Measurements from ENCODE around the gene PLXDC2.

Gene PLXDC2

DNA sequence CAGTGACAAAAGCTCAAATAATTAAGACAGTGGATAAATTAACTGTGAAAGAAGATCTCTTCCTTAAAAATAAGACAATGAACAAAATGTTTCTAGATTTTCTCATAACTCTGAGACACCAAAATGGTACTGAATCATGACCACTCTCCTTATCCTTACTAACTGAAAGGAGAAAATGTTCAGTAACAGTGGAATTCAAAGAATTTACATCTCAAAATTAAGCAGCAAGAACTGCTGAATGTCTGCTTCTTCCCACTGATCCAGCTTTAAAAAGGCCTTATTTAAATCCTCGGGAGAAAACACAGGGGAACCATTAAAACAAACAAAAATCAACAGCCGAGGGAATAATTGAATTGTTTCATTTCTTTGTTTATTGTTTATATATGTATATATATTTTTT lies 27.3 kb upstream of the PLXDC2 start:
- Histone ChIP-seq H3K9me3 (replicated peaks; ENCODE audit: low read length) (no peaks in the 10 kb centered on the region), H3K27me3 (ENCODE audit: control insufficient read depth, insufficient read depth, low read length) (no peaks in the 10 kb centered on the region), H3K4me1 (ENCODE audit: control insufficient read depth, insufficient read depth, low read length) (no peaks in the 10 kb centered on the region), H3K36me3 (ENCODE audit: insufficient read depth, low read length) (no peaks in the 10 kb centered on the region), H3K4me2 (ENCODE audit: low read length) (no peak overlapping the region), H3K4me3 (ENCODE audit: low read length) (no peak overlapping the region), H3K9ac (ENCODE audit: low read depth, low read length) (no peak overlapping the region)

DNA sequence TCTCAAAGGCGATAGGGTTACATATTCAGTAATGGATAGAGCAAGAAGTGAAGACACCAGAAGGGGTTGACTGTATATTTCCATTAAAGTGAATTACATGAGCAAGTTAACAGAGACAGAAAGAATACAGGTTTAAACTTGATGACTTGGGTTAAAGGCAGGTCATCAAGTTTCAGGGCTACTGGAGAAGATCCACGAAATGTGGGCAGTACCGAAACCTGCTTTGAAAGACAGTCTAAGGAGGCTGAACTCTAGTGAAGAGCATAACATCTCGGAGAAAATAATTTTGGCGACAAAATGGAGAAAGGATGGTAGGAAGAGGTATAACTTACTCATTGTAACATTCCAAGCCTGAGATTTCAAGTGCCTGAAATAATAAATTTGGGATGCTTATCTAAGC lies 26.6 kb upstream of the PLXDC2 start:
- H3K4me2 ChIP-seq (ENCODE audit: low read length), result no peak overlapping the region
- no peak overlapping the region for H3K4me3 ChIP-seq (ENCODE audit: low read length)
- H3K9ac ChIP-seq (ENCODE audit: low read depth, low read length), result no peak overlapping the region
- no peaks in the 10 kb centered on the region for H3K27me3 ChIP-seq (ENCODE audit: control insufficient read depth, insufficient read depth, low read length)
- no peaks in the 10 kb centered on the region for H3K4me1 ChIP-seq (ENCODE audit: control insufficient read depth, insufficient read depth, low read length)
- H3K36me3 ChIP-seq (ENCODE audit: insufficient read depth, low read length), result no peaks in the 10 kb centered on the region
- H3K9me3 ChIP-seq (replicated peaks; ENCODE audit: low read length), result no peaks in the 10 kb centered on the region

- Histone ChIP-seq H3K9me3 (replicated peaks; ENCODE audit: low read length) (no peaks in the 10 kb centered on the region), H3K36me3 (ENCODE audit: insufficient read depth, low read length) (no peaks in the 10 kb centered on the region), H3K4me1 (ENCODE audit: control insufficient read depth, insufficient read depth, low read length) (no peaks in the 10 kb centered on the region), H3K27me3 (ENCODE audit: control insufficient read depth, insufficient read depth, low read length) (no peaks in the 10 kb centered on the region), H3K4me3 (ENCODE audit: low read length) (no peak overlapping the region), H3K4me2 (ENCODE audit: low read length) (no peak overlapping the region), H3K9ac (ENCODE audit: low read depth, low read length) (no peak overlapping the region)
These were observed 25.2 kb upstream of the PLXDC2 start for GRCh38 chr10:19791032-19791431.

DNA sequence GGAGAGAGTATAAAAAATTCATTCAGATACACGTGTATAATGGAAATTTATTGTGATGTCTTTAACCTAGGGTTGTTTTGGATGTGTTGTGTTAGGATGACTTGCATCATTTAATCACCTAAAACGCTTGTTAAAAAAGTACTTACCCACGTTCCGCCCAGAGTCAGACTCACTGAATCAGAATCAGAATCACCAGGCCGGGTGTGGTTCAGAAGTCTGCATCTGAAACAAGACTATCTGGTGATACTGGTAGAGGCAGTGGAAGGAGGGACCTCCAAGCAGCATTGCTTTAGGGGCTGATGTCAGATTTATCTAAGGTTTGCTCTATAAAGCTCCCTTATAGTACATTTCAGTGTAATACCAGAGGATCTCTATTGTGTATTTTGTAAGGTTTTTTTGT lies 20.5 kb upstream of the PLXDC2 start:
- Histone ChIP-seq H3K36me3 (ENCODE audit: insufficient read depth, low read length) (no peaks in the 10 kb centered on the region), H3K9ac (ENCODE audit: low read depth, low read length) (no peak overlapping the region), H3K4me2 (ENCODE audit: low read length) (no peak overlapping the region), H3K4me3 (ENCODE audit: low read length) (no peak overlapping the region), H3K4me1 (ENCODE audit: control insufficient read depth, insufficient read depth, low read length) (no peaks in the 10 kb centered on the region), H3K9me3 (replicated peaks; ENCODE audit: low read length) (no peaks in the 10 kb centered on the region), H3K27me3 (ENCODE audit: control insufficient read depth, insufficient read depth, low read length) (no peaks in the 10 kb centered on the region)

- Histone ChIP-seq H3K9me3 (replicated peaks; ENCODE audit: low read length) (no peaks in the 10 kb centered on the region), H3K4me3 (ENCODE audit: low read length) (no peak overlapping the region), H3K36me3 (ENCODE audit: insufficient read depth, low read length) (no peaks in the 10 kb centered on the region), H3K4me1 (ENCODE audit: control insufficient read depth, insufficient read depth, low read length) (no peaks in the 10 kb centered on the region), H3K9ac (ENCODE audit: low read depth, low read length) (no peak overlapping the region), H3K4me2 (ENCODE audit: low read length) (no peak overlapping the region), H3K27me3 (ENCODE audit: control insufficient read depth, insufficient read depth, low read length) (no peaks in the 10 kb centered on the region)
These were observed 16.1 kb upstream of the PLXDC2 start for GRCh38 chr10:19800161-19800560.

DNA sequence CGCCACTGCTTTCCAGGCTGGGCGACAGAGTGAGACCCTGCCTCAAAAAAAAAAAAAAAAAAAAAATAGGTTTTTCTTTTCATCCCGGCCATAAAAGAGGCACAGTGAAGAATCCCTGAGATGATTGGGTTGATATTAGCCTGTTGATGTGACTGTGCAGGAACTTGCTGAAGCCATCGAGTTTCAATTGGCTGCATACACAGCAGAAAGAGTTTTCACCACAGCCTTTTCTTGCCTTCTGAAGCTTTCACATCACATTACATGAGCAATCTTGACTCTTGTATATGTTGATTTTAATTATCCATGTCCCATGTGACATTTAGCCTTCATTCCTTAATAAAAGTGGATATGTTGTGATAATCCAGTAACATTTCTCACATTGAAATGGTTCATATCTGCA lies 14.9 kb upstream of the PLXDC2 start:
- Histone ChIP-seq H3K4me1 (ENCODE audit: control insufficient read depth, insufficient read depth, low read length) (no peaks in the 10 kb centered on the region), H3K9me3 (replicated peaks; ENCODE audit: low read length) (no peaks in the 10 kb centered on the region), H3K9ac (ENCODE audit: low read depth, low read length) (no peak overlapping the region)

GRCh38 chr10:19803676-19804075 lies 12.6 kb upstream of the PLXDC2 start:
- no peaks in the 10 kb centered on the region for H3K27me3 ChIP-seq (ENCODE audit: control insufficient read depth, insufficient read depth, low read length)
- H3K4me3 ChIP-seq (ENCODE audit: low read length), result no peak overlapping the region
- H3K36me3 ChIP-seq (ENCODE audit: insufficient read depth, low read length), result no peaks in the 10 kb centered on the region
- no peaks in the 10 kb centered on the region for H3K9me3 ChIP-seq (replicated peaks; ENCODE audit: low read length)
- no peaks in the 10 kb centered on the region for H3K4me1 ChIP-seq (ENCODE audit: control insufficient read depth, insufficient read depth, low read length)
- H3K4me2 ChIP-seq (ENCODE audit: low read length), result no peak overlapping the region
- H3K9ac ChIP-seq (ENCODE audit: low read depth, low read length), result no peak overlapping the region

More for the DNA sequence above, 14.9 kb upstream of the PLXDC2 start:
- Histone ChIP-seq H3K36me3 (ENCODE audit: insufficient read depth, low read length) (no peaks in the 10 kb centered on the region), H3K27me3 (ENCODE audit: control insufficient read depth, insufficient read depth, low read length) (no peaks in the 10 kb centered on the region), H3K4me2 (ENCODE audit: low read length) (no peak overlapping the region), H3K4me3 (ENCODE audit: low read length) (no peak overlapping the region)

DNA sequence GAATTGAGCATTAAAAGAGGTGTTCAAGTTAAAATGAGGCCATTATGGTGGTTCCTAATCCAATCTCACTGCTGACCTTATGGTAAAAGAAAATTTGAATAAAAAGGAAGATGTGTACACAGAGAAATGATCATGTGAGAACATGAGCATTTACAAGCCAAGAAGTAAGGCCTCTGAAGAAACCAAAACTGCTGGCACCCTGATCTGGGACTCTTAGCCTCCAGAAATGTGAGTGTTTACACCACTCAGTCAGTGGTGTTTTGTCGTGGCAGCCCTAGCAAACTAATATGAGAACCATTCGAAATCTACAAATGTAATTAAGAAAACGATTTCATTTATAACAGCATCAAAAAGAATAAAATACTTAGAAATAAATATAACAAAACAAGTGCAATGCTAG lies 6.8 kb upstream of the PLXDC2 start:
- H3K9me3 ChIP-seq (replicated peaks; ENCODE audit: low read length), result no peaks in the 10 kb centered on the region
- no peak overlapping the region for H3K4me2 ChIP-seq (ENCODE audit: low read length)
- no peak overlapping the region for H3K4me3 ChIP-seq (ENCODE audit: low read length)
- H3K4me1 ChIP-seq (ENCODE audit: control insufficient read depth, insufficient read depth, low read length), result no peaks in the 10 kb centered on the region
- H3K27me3 ChIP-seq (ENCODE audit: control insufficient read depth, insufficient read depth, low read length), result no peaks in the 10 kb centered on the region
- H3K36me3 ChIP-seq (ENCODE audit: insufficient read depth, low read length), result no peaks in the 10 kb centered on the region
- H3K9ac ChIP-seq (ENCODE audit: low read depth, low read length), result no peak overlapping the region

DNA sequence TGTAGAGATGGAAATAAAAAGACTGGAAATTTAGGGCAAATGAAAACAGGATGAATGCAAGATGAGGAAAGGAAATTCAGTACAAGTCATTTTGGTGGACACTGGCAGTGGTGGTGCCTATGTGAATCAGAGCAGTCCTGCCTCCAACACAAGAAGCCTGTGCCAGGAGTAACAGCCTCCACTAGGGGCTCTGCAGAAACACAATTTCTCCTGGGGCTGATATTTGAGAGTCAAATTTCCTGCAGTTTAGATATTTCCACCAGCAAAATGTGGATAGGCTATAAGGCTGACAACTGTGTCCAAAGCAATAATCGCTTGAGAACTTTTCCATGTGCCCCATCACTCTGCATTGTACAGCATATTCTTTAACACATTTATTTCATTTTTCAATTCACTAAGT lies 4.7 kb upstream of the PLXDC2 start:
- H3K9me3 ChIP-seq (replicated peaks; ENCODE audit: low read length), result no peaks in the 10 kb centered on the region
- no peak overlapping the region for H3K9ac ChIP-seq (ENCODE audit: low read depth, low read length)
- peaks cover 3% of the 10 kb centered on the region for H3K4me1 ChIP-seq (ENCODE audit: control insufficient read depth, insufficient read depth, low read length)
- H3K27me3 ChIP-seq (ENCODE audit: control insufficient read depth, insufficient read depth, low read length), result no peaks in the 10 kb centered on the region
- no peaks in the 10 kb centered on the region for H3K36me3 ChIP-seq (ENCODE audit: insufficient read depth, low read length)
- no peak overlapping the region for H3K4me2 ChIP-seq (ENCODE audit: low read length)
- no peak overlapping the region for H3K4me3 ChIP-seq (ENCODE audit: low read length)

GRCh38 chr10:19812976-19813375 lies 3.3 kb upstream of the PLXDC2 start:
- H3K9ac ChIP-seq (ENCODE audit: low read depth, low read length), result no peak overlapping the region
- no peaks in the 10 kb centered on the region for H3K36me3 ChIP-seq (ENCODE audit: insufficient read depth, low read length)
- H3K4me1 ChIP-seq (ENCODE audit: control insufficient read depth, insufficient read depth, low read length), result peaks cover 9% of the 10 kb centered on the region
- no peak overlapping the region for H3K4me3 ChIP-seq (ENCODE audit: low read length)
- H3K27me3 ChIP-seq (ENCODE audit: control insufficient read depth, insufficient read depth, low read length), result peaks cover 5% of the 10 kb centered on the region
- no peaks in the 10 kb centered on the region for H3K9me3 ChIP-seq (replicated peaks; ENCODE audit: low read length)
- H3K4me2 ChIP-seq (ENCODE audit: low read length), result no peak overlapping the region

GRCh38 chr10:19815036-19815730 lies 1.0 kb upstream of the PLXDC2 start:
- H3K4me2 ChIP-seq (ENCODE audit: low read length), result peak overlapping the region; percentile 90
- H3K36me3 ChIP-seq (ENCODE audit: insufficient read depth, low read length), result no peaks in the 10 kb centered on the region
- no peaks in the 10 kb centered on the region for H3K9me3 ChIP-seq (replicated peaks; ENCODE audit: low read length)
- H3K9ac ChIP-seq (ENCODE audit: low read depth, low read length), result peak overlapping the region; percentile 84
- H3K4me1 ChIP-seq (ENCODE audit: control insufficient read depth, insufficient read depth, low read length), result peaks cover 14% of the 10 kb centered on the region
- peak overlapping the region; percentile 96 for H3K4me3 ChIP-seq (ENCODE audit: low read length)
- peaks cover 5% of the 10 kb centered on the region for H3K27me3 ChIP-seq (ENCODE audit: control insufficient read depth, insufficient read depth, low read length)

GRCh38 chr10:19815731-19816410 lies 361 bp upstream of the PLXDC2 start:
- Histone ChIP-seq H3K27me3 (ENCODE audit: control insufficient read depth, insufficient read depth, low read length) (peaks cover 5% of the 10 kb centered on the region), H3K4me2 (ENCODE audit: low read length) (peak overlapping the region; percentile 90), H3K4me3 (ENCODE audit: low read length) (peak overlapping the region; percentile 96), H3K36me3 (ENCODE audit: insufficient read depth, low read length) (no peaks in the 10 kb centered on the region), H3K4me1 (ENCODE audit: control insufficient read depth, insufficient read depth, low read length) (peaks cover 14% of the 10 kb centered on the region), H3K9ac (ENCODE audit: low read depth, low read length) (peak overlapping the region; percentile 84), H3K9me3 (replicated peaks; ENCODE audit: low read length) (no peaks in the 10 kb centered on the region)
